ENCODE measurements around the gene ATP2A3. TPM values are rescaled to one million over a fixed set of nuclear protein-coding genes. Genes with fewer than 3 reads are reported as not detected.

ATP2A3 gene
- polyA plus RNA-seq, 1 donor from 2014 or later, result not detected

DNA sequence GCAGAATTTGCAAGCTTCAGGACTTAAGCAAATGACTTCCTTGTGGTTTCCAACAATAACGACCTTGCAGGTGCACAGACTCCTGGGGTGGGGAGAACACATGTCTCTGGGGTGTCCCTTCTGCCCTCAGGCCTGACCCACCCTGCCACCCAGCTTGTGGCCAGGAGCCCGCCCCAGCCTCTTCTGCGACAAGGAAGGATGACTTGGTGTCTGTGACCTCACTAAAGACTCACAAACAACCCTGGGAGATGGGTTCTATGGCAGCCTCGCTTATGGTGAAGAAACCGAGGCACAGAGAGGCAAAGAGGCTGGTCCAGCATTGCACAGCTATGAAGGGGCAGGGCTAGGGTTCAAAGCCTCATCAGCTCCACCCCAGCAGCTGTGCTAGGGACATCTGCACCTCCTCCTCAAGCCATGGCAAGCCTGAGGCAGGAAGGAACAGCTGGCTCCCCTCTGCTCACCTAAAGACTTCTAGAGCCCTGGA is 2.6 kb downstream of the ATP2A3 start:
- Histone ChIP-seq H3K9me3 (ENCODE audit: low read length) (no peaks in the 10 kb centered on the region), H3K27me3 (ENCODE audit: insufficient read depth, low read depth, low read length) (peaks cover 54% of the 10 kb centered on the region), H3K4me3 (ENCODE audit: low read length) (no peak overlapping the region), H3K36me3 (ENCODE audit: insufficient read depth, low read length) (no peaks in the 10 kb centered on the region), H3F3A (ENCODE audit: insufficient read depth, low read length, poor library complexity, severe bottlenecking) (no peaks in the 10 kb centered on the region), H4K20me1 (ENCODE audit: insufficient read depth) (no peaks in the 10 kb centered on the region), H3K4me2 (ENCODE audit: low read length) (no peak overlapping the region), H3K27ac (ENCODE audit: low read length) (no peak overlapping the region), H2AFZ (ENCODE audit: low read depth, low read length) (no peak overlapping the region), H3K9me2 (ENCODE audit: insufficient read depth, low read length) (no peaks in the 10 kb centered on the region), H3K79me2 (replicated peaks; ENCODE audit: insufficient read depth, low read length) (no peaks in the 10 kb centered on the region), H3K9ac (ENCODE audit: low read length) (no peak overlapping the region)
- no peak for TF ChIP-seq SMC3 (conservative IDR thresholded peaks at IDR 0.05; ENCODE audit: poor library complexity)
- no peak for TF ChIP-seq EP300 (conservative IDR thresholded peaks at IDR 0.05; ENCODE audit: poor library complexity, severe bottlenecking)
- TF ChIP-seq, protein P1, sequence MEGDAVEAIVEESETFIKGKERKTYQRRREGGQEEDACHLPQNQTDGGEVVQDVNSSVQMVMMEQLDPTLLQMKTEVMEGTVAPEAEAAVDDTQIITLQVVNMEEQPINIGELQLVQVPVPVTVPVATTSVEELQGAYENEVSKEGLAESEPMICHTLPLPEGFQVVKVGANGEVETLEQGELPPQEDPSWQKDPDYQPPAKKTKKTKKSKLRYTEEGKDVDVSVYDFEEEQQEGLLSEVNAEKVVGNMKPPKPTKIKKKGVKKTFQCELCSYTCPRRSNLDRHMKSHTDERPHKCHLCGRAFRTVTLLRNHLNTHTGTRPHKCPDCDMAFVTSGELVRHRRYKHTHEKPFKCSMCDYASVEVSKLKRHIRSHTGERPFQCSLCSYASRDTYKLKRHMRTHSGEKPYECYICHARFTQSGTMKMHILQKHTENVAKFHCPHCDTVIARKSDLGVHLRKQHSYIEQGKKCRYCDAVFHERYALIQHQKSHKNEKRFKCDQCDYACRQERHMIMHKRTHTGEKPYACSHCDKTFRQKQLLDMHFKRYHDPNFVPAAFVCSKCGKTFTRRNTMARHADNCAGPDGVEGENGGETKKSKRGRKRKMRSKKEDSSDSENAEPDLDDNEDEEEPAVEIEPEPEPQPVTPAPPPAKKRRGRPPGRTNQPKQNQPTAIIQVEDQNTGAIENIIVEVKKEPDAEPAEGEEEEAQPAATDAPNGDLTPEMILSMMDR (IDR thresholded peaks at IDR 0.05; ENCODE audit: poor library complexity, severe bottlenecking), result no peak
- no peak for TF ChIP-seq POLR2AphosphoS5 (IDR thresholded peaks at IDR 0.05)
- TF ChIP-seq MXI1 (conservative IDR thresholded peaks at IDR 0.05; ENCODE audit: poor library complexity, severe bottlenecking), result no peak
- TF ChIP-seq TAF1 (IDR thresholded peaks at IDR 0.05; ENCODE audit: low read depth), result no peak

DNA sequence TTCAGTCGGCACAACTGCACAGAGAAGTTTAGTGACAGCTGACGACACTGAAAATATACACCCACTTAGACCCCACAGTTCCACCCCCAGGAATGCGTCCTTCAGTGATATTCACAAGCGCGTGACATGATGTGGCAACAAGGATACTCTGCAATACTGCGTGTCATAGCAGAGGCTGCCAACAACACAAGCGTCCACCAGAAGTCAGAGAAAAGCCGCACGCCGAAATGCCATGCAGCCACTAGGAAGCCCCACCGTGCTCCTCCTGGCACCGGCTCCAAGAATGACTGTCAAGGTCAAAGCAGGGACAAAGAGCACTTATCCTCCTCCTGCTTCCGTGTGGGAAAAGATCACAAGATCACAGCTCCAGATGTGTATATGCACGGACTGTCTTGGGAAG is 3.5 kb downstream of the ATP2A3 start:
- H3K9ac ChIP-seq (ENCODE audit: low read length), result no peak overlapping the region
- H3K4me2 ChIP-seq (ENCODE audit: low read length), result no peak overlapping the region
- no peak for TF ChIP-seq SMC3 (conservative IDR thresholded peaks at IDR 0.05; ENCODE audit: poor library complexity)
- no peak for TF ChIP-seq RAD21 (conservative IDR thresholded peaks at IDR 0.05)
- no peak for TF ChIP-seq TAF1 (IDR thresholded peaks at IDR 0.05; ENCODE audit: low read depth)
- no peak for TF ChIP-seq EZH2 (IDR thresholded peaks at IDR 0.05; ENCODE audit: borderline replicate concordance, insufficient read depth, low read length, poor library complexity, severe bottlenecking)
- no peak for TF ChIP-seq POLR2AphosphoS5 (IDR thresholded peaks at IDR 0.05)
- TF ChIP-seq MXI1 (conservative IDR thresholded peaks at IDR 0.05; ENCODE audit: poor library complexity, severe bottlenecking), result no peak
- TF ChIP-seq, protein P1 (IDR thresholded peaks at IDR 0.05; ENCODE audit: poor library complexity, severe bottlenecking), result no peak
- TF ChIP-seq, protein P2, sequence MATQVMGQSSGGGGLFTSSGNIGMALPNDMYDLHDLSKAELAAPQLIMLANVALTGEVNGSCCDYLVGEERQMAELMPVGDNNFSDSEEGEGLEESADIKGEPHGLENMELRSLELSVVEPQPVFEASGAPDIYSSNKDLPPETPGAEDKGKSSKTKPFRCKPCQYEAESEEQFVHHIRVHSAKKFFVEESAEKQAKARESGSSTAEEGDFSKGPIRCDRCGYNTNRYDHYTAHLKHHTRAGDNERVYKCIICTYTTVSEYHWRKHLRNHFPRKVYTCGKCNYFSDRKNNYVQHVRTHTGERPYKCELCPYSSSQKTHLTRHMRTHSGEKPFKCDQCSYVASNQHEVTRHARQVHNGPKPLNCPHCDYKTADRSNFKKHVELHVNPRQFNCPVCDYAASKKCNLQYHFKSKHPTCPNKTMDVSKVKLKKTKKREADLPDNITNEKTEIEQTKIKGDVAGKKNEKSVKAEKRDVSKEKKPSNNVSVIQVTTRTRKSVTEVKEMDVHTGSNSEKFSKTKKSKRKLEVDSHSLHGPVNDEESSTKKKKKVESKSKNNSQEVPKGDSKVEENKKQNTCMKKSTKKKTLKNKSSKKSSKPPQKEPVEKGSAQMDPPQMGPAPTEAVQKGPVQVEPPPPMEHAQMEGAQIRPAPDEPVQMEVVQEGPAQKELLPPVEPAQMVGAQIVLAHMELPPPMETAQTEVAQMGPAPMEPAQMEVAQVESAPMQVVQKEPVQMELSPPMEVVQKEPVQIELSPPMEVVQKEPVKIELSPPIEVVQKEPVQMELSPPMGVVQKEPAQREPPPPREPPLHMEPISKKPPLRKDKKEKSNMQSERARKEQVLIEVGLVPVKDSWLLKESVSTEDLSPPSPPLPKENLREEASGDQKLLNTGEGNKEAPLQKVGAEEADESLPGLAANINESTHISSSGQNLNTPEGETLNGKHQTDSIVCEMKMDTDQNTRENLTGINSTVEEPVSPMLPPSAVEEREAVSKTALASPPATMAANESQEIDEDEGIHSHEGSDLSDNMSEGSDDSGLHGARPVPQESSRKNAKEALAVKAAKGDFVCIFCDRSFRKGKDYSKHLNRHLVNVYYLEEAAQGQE (IDR thresholded peaks at IDR 0.05; ENCODE audit: borderline replicate concordance), result no peak
- H3K4me3 ChIP-seq (ENCODE audit: low read length), result no peak overlapping the region
- peaks cover 46% of the 10 kb centered on the region for H3K27me3 ChIP-seq (ENCODE audit: insufficient read depth, low read depth, low read length)
- no peaks in the 10 kb centered on the region for H3K79me2 ChIP-seq (replicated peaks; ENCODE audit: insufficient read depth, low read length)
- no peaks in the 10 kb centered on the region for H4K20me1 ChIP-seq (ENCODE audit: insufficient read depth)
- no peaks in the 10 kb centered on the region for H3F3A ChIP-seq (ENCODE audit: insufficient read depth, low read length, poor library complexity, severe bottlenecking)
- H3K9me2 ChIP-seq (ENCODE audit: insufficient read depth, low read length), result no peaks in the 10 kb centered on the region
- H3K9me3 ChIP-seq (ENCODE audit: low read length), result no peaks in the 10 kb centered on the region
- H3K36me3 ChIP-seq (ENCODE audit: insufficient read depth, low read length), result no peaks in the 10 kb centered on the region
- no peak overlapping the region for H2AFZ ChIP-seq (ENCODE audit: low read depth, low read length)
- H3K27ac ChIP-seq (ENCODE audit: low read length), result no peak overlapping the region

Measured in neural cell (in vitro differentiated cells).